Adrenal gland (tissue), 5 donors: ENCODE results near the gene RARRES1.

Source experiments
- POLR2A ChIP-seq, 2 donors: fragments of 450-650 bp; IDR thresholded peaks; one replicate each; pipeline ENCODE4 v1.6.1; 2017; ENCODE audit warnings: antibody characterized with exemption in 2 of 2, mild to moderate bottlenecking in 2 of 2, moderate library complexity in 1 of 2
- TF ChIP-seq, protein P1 (sequence below), 6 experiments: fragments of 450-650 bp in 4 of 6; fragments of 200-600 bp in 2 of 6; sonication (generic) in 1 of 6; IDR thresholded peaks; 1 replicate in 5 of 6; 2 replicates in 1 of 6; pipeline versions ENCODE4 v1.5.1 to v1.8.0; 2016 to 2021; ENCODE audit warnings: antibody characterized with exemption in 6 of 6, mild to moderate bottlenecking in 2 of 6, moderate library complexity in 1 of 6
- donor health status: DM: no; HTN: no; CAD: no.

DNA sequence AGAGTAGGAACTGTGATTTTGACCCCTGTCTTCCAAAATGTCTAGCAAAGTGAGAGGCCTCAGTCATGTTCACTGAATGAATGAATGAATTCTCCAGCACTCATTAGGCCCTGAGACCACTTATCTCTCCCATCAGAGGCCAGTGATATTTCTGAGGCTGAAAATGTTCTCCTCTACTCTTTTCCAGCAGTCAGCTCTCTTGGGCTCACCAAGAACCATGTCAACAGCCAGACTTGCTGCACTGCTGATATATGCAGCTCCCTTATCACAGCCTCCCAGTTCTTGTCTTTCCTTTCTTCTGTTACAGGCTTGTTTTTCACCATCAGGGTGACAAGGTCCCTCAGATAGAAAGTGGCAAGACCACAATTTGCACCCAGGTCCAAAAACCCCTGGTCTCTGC, 40.9 kb upstream of the RARRES1 start:
- TF ChIP-seq, protein P1, sequence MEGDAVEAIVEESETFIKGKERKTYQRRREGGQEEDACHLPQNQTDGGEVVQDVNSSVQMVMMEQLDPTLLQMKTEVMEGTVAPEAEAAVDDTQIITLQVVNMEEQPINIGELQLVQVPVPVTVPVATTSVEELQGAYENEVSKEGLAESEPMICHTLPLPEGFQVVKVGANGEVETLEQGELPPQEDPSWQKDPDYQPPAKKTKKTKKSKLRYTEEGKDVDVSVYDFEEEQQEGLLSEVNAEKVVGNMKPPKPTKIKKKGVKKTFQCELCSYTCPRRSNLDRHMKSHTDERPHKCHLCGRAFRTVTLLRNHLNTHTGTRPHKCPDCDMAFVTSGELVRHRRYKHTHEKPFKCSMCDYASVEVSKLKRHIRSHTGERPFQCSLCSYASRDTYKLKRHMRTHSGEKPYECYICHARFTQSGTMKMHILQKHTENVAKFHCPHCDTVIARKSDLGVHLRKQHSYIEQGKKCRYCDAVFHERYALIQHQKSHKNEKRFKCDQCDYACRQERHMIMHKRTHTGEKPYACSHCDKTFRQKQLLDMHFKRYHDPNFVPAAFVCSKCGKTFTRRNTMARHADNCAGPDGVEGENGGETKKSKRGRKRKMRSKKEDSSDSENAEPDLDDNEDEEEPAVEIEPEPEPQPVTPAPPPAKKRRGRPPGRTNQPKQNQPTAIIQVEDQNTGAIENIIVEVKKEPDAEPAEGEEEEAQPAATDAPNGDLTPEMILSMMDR (IDR thresholded peaks at IDR 0.05): no peak
- no peak for TF ChIP-seq POLR2A (IDR thresholded peaks at IDR 0.05)
